Stimulated activated CD8-positive, alpha-beta memory T cell treated with anti-CD3 and anti-CD28 coated beads, Interleukin-12 subunit alpha, Interleukin-12 subunit beta, amount 100 ng/mL, for 24 hours (primary cell): ENCODE results near the gene C1orf35.

Experiments used
- DNase-seq: peaks from one replicate; pipeline ENCODE4 v3.0.0-alpha.2; 2020; ENCODE audit errors: extremely low read depth

Gene C1orf35

DNA sequence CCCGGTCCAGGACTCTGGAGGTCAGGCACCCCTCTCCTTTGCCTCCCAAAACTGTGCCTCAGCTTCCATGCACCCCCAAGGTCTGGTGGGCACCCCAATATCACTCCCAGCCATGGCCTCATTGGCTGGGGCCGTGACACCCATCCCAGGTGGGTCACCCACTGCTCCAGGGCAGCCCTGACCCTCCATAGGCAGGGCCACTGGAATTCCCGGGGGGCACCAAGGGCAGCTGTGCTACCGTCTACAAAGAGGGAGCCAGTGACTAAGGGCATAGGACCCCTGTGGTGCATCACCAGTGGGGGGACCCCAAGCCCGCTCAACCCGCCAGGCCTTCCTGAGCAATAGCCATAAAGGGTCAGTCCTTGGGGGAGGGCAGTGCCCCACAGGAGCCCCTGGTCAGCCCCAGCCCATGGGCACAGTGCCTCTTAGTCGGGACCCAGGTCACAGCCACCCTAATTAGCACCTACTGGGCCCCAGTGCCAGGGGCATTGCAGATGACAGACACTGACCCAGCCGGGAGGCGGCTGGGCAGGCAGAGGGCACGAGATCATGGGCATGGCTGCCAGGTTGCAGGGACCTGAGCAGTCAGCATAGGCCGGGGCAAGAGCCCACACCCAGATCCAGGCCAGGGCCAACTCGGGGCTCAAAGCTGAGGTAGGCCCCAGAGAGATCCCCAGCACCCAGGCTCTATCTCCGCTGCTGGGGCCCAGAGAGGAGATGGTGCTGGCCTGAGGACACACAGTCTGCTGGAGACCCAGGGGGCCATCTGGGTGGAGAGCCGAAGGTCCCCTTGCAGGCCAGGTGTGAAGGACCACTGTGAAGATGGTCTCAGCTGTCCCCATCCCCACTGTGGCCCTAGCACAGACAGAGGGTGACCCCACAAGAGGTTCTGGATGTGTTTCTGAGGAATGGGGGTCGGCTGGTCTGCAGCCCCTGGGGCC lies 39.6 kb downstream of the C1orf35 start:
- no peak for DNase-seq

DNA sequence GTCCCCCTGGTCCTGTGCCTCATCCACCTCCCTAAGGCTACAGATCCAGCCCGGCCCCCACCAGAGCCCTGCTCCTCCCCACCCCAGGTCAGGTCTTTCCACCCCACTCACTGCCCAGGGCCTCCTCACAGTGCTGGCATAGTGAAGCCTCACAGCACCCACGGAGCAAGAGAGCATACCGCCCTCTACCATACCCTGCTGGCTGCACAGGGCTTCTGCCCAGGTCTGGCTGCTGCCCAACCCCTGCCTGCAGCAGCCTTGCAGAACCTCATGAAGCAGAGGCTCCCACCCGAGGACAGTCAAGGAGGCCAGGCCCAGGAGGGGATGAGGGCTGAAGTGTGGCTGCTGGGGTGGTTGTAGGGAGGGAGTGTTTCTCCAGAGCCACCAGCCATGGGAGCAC lies 40.3 kb downstream of the C1orf35 start:
- DNase-seq: no peak

DNA sequence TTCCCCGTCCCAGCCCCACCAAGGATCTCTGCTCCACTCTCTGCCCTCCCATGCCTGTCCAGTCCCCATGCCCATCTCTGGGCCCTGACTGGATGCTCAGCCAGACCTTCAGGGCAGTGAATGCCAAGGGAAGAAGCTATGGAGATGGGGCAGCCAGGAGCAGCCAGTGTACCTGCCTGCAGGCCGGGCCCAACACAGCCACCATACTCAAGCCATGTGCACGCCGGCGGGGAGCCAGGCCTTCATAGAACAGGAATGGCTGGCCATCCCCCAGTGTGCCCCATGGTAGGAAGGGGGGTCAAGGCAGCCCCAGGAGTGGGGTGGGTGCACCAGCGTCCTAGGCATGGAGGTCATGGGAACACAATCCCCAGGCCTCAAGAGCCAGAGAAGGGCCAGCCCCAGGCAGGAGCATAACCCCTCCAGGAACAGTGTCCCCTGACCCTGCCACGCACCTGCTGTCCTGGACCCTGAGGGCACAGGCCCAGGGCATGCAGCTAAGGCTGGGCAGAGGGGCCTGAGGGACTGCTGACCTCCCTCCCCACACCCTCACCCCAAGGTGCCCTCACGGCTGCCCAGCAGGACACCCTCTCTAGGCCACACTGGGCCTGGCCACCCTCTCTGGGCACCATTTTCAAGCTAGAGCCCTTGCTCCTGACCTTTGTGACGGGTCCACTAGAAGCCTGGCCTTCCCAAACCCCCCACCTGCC lies 40.9 kb downstream of the C1orf35 start:
- no peak for DNase-seq

DNA sequence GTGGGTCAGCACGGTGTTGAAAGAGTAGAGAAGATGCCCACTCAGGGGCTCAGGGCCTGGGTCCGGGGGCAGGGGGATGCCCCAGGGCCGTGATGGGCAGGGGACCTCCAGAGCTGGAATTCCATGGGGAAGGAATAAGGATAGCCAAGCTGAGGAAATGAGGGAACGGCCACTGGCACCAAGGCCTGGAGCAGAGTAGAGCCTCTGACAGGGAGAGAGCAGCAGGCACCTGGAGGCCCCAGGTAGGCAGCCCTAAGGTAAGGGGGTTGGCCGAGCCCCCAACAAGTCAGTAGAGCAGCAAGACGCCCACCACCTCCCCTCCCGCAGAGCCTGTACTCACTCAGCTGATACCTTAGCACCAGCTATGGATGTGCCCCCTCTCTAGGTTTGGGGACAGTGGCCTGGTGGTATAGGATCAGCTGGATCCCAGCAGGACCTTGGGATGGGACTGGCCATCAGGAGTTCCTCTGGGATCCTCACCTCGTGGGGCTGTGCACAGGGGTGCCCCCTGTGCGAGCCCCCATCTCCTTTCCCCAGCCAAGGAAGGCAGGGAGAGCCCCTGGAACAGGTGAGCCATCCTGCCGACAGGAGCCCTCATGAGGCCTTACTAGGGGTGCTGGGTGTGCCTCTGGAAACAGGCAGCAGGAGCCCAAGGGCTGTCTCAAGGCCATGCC lies 41.6 kb downstream of the C1orf35 start:
- no peak for DNase-seq

DNA sequence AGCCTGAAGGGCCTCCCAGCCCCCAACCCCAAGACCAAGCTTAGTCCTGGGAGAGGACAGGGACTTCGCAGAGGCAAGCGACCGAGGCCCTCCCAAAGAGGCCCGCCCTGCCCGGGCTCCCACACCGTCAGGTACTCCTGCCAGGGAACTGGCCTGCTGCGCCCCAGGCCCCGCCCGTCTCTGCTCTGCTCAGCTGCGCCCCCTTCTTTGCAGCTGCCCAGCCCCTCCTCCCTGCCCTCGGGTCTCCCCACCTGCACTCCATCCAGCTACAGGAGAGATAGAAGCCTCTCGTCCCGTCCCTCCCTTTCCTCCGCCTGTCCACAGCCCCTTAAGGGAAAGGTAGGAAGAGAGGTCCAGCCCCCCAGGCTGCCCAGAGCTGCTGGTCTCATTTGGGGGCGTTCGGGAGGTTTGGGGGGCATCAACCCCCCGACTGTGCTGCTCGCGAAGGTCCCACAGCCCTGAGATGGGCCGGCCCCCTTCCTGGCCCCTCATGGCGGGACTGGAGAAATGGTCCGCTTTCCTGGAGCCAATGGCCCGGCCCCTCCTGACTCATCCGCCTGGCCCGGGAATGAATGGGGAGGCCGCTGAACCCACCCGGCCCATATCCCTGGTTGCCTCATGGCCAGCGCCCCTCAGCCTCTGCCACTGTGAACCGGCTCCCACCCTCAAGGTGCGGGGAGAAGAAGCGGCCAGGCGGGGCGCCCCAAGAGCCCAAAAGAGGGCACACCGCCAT lies 42.5 kb downstream of the C1orf35 start:
- DNase-seq: no peak

DNA sequence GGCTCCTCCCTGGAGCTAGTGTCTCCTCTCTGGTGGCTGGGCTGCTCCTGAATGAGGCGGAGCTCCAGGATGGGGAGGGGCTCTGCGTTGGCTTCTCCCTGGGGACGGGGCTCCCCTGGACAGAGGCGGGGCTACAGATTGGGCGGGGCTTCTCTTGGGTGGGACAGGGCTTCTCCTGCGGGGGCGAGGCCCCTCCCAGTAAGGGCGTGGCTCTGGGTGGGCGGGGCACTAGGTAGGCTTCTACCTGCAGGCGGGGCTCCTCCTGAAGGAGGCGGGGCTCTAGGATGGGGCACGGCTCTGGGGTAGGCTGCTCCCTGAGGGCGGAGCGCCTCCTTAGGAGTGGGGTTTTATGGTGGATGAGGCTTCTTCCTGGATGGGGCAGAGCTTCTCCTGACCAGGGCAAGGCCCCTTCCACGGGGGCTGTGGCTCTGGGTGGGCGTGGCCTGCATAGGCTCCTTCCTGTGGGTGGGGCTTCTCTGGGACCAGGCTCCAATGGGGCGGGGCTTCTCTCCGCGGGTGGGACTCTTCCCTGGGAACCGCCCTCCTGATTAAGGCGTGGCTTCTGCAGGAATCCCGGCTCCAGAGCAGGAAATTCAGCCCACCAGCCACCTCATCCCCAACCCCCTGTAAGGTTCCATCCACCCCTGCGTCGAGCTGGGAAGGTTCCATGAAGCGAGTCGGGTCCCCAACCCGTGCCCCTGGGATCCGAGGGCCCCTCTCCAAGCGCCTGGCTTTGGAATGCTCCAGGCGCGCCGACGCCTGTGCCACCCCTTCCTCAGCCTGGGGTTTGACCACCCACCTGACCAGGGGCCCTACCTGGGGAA lies 43.3 kb downstream of the C1orf35 start:
- DNase-seq: no peak

DNA sequence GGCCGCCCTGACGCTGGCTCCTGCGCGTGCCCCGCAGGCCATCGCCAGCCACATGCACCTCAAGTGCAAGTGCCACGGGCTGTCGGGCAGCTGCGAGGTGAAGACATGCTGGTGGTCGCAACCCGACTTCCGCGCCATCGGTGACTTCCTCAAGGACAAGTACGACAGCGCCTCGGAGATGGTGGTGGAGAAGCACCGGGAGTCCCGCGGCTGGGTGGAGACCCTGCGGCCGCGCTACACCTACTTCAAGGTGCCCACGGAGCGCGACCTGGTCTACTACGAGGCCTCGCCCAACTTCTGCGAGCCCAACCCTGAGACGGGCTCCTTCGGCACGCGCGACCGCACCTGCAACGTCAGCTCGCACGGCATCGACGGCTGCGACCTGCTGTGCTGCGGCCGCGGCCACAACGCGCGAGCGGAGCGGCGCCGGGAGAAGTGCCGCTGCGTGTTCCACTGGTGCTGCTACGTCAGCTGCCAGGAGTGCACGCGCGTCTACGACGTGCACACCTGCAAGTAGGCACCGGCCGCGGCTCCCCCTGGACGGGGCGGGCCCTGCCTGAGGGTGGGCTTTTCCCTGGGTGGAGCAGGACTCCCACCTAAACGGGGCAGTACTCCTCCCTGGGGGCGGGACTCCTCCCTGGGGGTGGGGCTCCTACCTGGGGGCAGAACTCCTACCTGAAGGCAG lies 44.0 kb downstream of the C1orf35 start:
- no peak for DNase-seq

DNA sequence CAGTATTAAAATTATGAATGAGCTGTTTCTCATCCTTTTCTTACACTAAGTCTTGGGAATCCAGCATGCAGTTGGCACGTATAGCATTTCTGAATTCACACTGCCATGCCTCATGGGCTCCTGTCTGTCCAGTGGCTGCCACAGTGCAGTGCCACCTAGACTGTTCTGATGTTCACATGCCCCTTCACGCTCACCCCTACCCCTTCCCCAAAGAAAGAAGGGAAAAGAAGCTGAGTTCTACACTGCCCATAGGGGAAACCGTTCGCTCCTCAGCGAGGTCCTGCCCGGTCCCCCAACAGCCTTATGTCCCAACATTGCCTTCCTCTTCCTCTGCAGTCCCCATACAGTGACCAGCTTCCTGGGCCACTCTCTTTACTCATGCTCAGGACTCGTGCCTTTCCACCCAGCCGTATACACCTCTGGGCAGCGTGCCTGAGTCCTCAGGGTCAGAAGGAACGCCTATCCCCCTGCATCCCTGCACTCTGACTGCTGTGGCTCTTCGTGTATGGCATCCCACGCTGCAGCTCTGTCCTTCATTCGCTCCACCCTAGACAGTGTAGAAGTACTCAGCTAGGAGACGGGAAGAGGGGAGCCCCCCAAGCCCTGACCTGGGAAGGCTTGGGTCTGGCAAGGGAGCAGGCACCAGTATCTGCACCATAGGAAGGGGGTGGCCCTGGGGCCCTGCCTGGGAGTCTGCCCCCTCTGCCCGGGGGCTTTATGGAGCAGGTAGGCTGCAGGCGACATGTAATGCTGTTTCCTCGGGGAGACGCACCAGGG lies 44.8 kb downstream of the C1orf35 start:
- DNase-seq: no peak
